Raji (cell line): ENCODE results near the gene KIAA1755.

Experiments
- POLR2A ChIP-seq: IDR thresholded peaks from 2 replicates; pipeline ENCODE4 v1.6.1; 2011; ENCODE audit warnings: low read depth, low read length, control low read depth; ENCODE audit not compliant: insufficient read depth

Gene KIAA1755

GRCh38 chr20:38220587-38221118, 39.9 kb downstream of the KIAA1755 start:
- TF ChIP-seq POLR2A: no peak

- no peak for TF ChIP-seq POLR2A
These were observed 41.3 kb downstream of the KIAA1755 start for GRCh38 chr20:38219006-38219950.

- TF ChIP-seq POLR2A: no peak
These were observed 42.0 kb downstream of the KIAA1755 start for GRCh38 chr20:38218566-38218885.

- TF ChIP-seq POLR2A: no peak
These were observed 42.6 kb downstream of the KIAA1755 start for GRCh38 chr20:38217791-38218565.

GRCh38 chr20:38216746-38217595, 43.6 kb downstream of the KIAA1755 start:
- no peak for TF ChIP-seq POLR2A

- no peak for TF ChIP-seq POLR2A
These were observed 44.3 kb downstream of the KIAA1755 start for GRCh38 chr20:38216201-38216600.

- TF ChIP-seq POLR2A: no peak
These were observed 45.0 kb downstream of the KIAA1755 start for GRCh38 chr20:38215194-38216182.

GRCh38 chr20:38214256-38215193, 46.0 kb downstream of the KIAA1755 start:
- no peak for TF ChIP-seq POLR2A

GRCh38 chr20:38213607-38213940, 47.0 kb downstream of the KIAA1755 start:
- TF ChIP-seq POLR2A: no peak

GRCh38 chr20:38212806-38213606, 47.5 kb downstream of the KIAA1755 start:
- TF ChIP-seq POLR2A: no peak

GRCh38 chr20:38211200-38212097, 49.1 kb downstream of the KIAA1755 start:
- no peak for TF ChIP-seq POLR2A

- no peak for TF ChIP-seq POLR2A
These were observed 49.8 kb downstream of the KIAA1755 start for GRCh38 chr20:38210741-38211140.
